ENCODE results near the gene LMBR1L.

The LMBR1L gene

GRCh38 chr12:49098703-49099102 is 11.9 kb downstream of the LMBR1L start:
- DNase-seq (ENCODE audit: low spot score), result no peak
- TF ChIP-seq CTCF (IDR thresholded peaks at IDR 0.05; ENCODE audit: borderline replicate concordance, control extremely low read depth, extremely low read depth, insufficient read depth, missing control alignments), result no peak
- in situ Hi-C loops (cut with MboI; ENCODE audit: low sequenced_read_pairs, unreplicated experiment), result no loop called here

GRCh38 chr12:49098035-49098451 is 12.6 kb downstream of the LMBR1L start:
- in situ Hi-C loops (cut with MboI; ENCODE audit: low sequenced_read_pairs, unreplicated experiment), result no loop called here
- TF ChIP-seq CTCF (IDR thresholded peaks at IDR 0.05; ENCODE audit: borderline replicate concordance, control extremely low read depth, extremely low read depth, insufficient read depth, missing control alignments), result peak; percentile 84
- DNase-seq (ENCODE audit: low spot score), result peak; percentile 69

GRCh38 chr12:49097381-49097780 is 13.3 kb downstream of the LMBR1L start:
- TF ChIP-seq CTCF (IDR thresholded peaks at IDR 0.05; ENCODE audit: borderline replicate concordance, control extremely low read depth, extremely low read depth, insufficient read depth, missing control alignments), result no peak
- DNase-seq (ENCODE audit: low spot score), result no peak
- in situ Hi-C loops (cut with MboI; ENCODE audit: low sequenced_read_pairs, unreplicated experiment), result no loop called here

GRCh38 chr12:49094975-49095365 is 15.7 kb downstream of the LMBR1L start:
- in situ Hi-C loops (cut with MboI; ENCODE audit: low sequenced_read_pairs, unreplicated experiment), result no loop called here

GRCh38 chr12:49094160-49094974 is 16.3 kb downstream of the LMBR1L start, which contains the start of gene DHH:
TSS of gene DHH (minus strand) at chr12:49094801. CDS start at chr12:49094512, 289 bp downstream.
- in situ Hi-C loops (cut with MboI; ENCODE audit: low sequenced_read_pairs, unreplicated experiment), result no loop called here
- DNase-seq (ENCODE audit: low spot score), result peak; percentile 41
- TF ChIP-seq CTCF (IDR thresholded peaks at IDR 0.05; ENCODE audit: borderline replicate concordance, control extremely low read depth, extremely low read depth, insufficient read depth, missing control alignments), result no peak

More at GRCh38 chr12:49094975-49095365, 15.7 kb downstream of the LMBR1L start:
- no peak for TF ChIP-seq CTCF (IDR thresholded peaks at IDR 0.05; ENCODE audit: borderline replicate concordance, control extremely low read depth, extremely low read depth, insufficient read depth, missing control alignments)
- no peak for DNase-seq (ENCODE audit: low spot score)

- no peak for TF ChIP-seq CTCF (IDR thresholded peaks at IDR 0.05; ENCODE audit: borderline replicate concordance, control extremely low read depth, extremely low read depth, insufficient read depth, missing control alignments)
- DNase-seq (ENCODE audit: low spot score), result no peak
- in situ Hi-C loops (cut with MboI; ENCODE audit: low sequenced_read_pairs, unreplicated experiment), result no loop called here
Measured at GRCh38 chr12:49093792-49094159, 16.9 kb downstream of the LMBR1L start.
